Measurements from ENCODE around the gene GLIS1.

GRCh38 chr1:53508056-53508990 lies 230.6 kb downstream of the GLIS1 start:
- TF ChIP-seq EZH2phosphoT487 (IDR thresholded peaks at IDR 0.05; ENCODE audit: borderline replicate concordance) = no peak
- TF ChIP-seq CTCF (conservative IDR thresholded peaks at IDR 0.05; ENCODE audit: low read length) = no peak
